Gastroesophageal sphincter (tissue), 3 donors: ENCODE data around the gene ANKZF1.

Experiments used
- CTCF ChIP-seq, 4 experiments: fragments of 200-600 bp in 2 of 4; fragments of 450-650 bp in 2 of 4; sonication (generic) in 1 of 4; IDR thresholded peaks; one replicate each; pipeline ENCODE4 v1.5.1; 2017 to 2019; ENCODE audit warnings: antibody characterized with exemption in 4 of 4, mild to moderate bottlenecking in 2 of 4, moderate library complexity in 2 of 4
- EP300 ChIP-seq: sonication (generic); formaldehyde crosslinking; IDR thresholded peaks from one replicate; pipeline ENCODE4 v1.6.1; 2017; ENCODE audit warnings: antibody characterized with exemption, mild to moderate bottlenecking
- POLR2A ChIP-seq, 2 donors: fragments of 450-650 bp; IDR thresholded peaks; one replicate each; pipeline ENCODE4 v1.6.1; 2017; ENCODE audit warnings: antibody characterized with exemption in 2 of 2, mild to moderate bottlenecking in 2 of 2, moderate library complexity in 1 of 2
- POLR2AphosphoS5 ChIP-seq: sonication (generic); formaldehyde crosslinking; IDR thresholded peaks from one replicate; pipeline ENCODE4 v1.6.1; 2017; ENCODE audit warnings: antibody characterized with exemption

GRCh38 chr2:219210886-219211362 lies 18.7 kb upstream of the ANKZF1 start:
- TF ChIP-seq CTCF (IDR thresholded peaks at IDR 0.05) (no peak), POLR2A (IDR thresholded peaks at IDR 0.05) (no peak), EP300 (no peak), POLR2AphosphoS5 (no peak)
